K562 (cell line): Measurements from ENCODE around the gene KRTAP1-3. TPM values are rescaled to one million over a fixed set of nuclear protein-coding genes. Genes with fewer than 3 reads are reported as not detected.

Experiments
- EHMT2 ChIP-seq: fragments of 450-650 bp; IDR thresholded peaks from 2 replicates; pipeline ENCODE4 v1.6.1; 2018; ENCODE audit warnings: antibody characterized with exemption
- HDAC2 ChIP-seq: fragments of 450-650 bp; IDR thresholded peaks from 2 replicates; pipeline ENCODE4 v1.6.1; 2016; ENCODE audit warnings: mild to moderate bottlenecking
- MAFF ChIP-seq: IDR thresholded peaks from 2 replicates; pipeline ENCODE4 v1.6.1; 2012; ENCODE audit warnings: low read length, improper control_type of control experiment
- MBD2 ChIP-seq: sonication (generic); IDR thresholded peaks from 2 replicates; pipeline ENCODE4 v1.6.1; 2016; ENCODE audit warnings: low read depth, borderline replicate concordance
- MEF2D ChIP-seq: conservative IDR thresholded peaks from 2 replicates; pipeline ENCODE4 v1.6.1; 2016; ENCODE audit warnings: low read depth, missing genetic modification characterization, missing compliant biosample characterization
- NEUROD1 ChIP-seq: fragments of 150-350 bp; IDR thresholded peaks from 2 replicates; pipeline ENCODE4 v1.6.1; 2014; ENCODE audit warnings: borderline replicate concordance, low read length, low read depth; ENCODE audit not compliant: partially characterized antibody
- PBX2 ChIP-seq, 2 experiments: IDR thresholded peaks in 1 of 2; conservative IDR thresholded peaks in 1 of 2; 2 replicates each; pipeline ENCODE4 v1.6.1; 2016; ENCODE audit warnings: low read depth in 2 of 2, mild to moderate bottlenecking in 1 of 2, missing compliant biosample characterization in 1 of 2, missing genetic modification characterization in 1 of 2, moderate library complexity in 1 of 2
- RAD21 ChIP-seq, 2 experiments: fragments of 250-450 bp in 1 of 2; fragments of 450-650 bp in 1 of 2; sonication (Bioruptor Pico) in 1 of 2; formaldehyde crosslinking in 1 of 2; IDR thresholded peaks in 1 of 2; conservative IDR thresholded peaks in 1 of 2; 2 replicates each; pipeline versions ENCODE4 v1.4.0 to v1.8.0; 2020 to 2022; ENCODE audit warnings: mild to moderate bottlenecking in 2 of 2, moderate library complexity in 1 of 2
- RFX1 ChIP-seq: fragments of 450-650 bp; IDR thresholded peaks from 2 replicates; pipeline ENCODE4 v1.6.1; 2016; ENCODE audit warnings: mild to moderate bottlenecking, moderate library complexity
- TAL1 ChIP-seq: fragments of 450-650 bp; IDR thresholded peaks from 2 replicates; pipeline ENCODE4 v1.6.1; 2016; ENCODE audit warnings: mild to moderate bottlenecking
- ZBTB5 ChIP-seq: fragments of 450-650 bp; IDR thresholded peaks from 2 replicates; pipeline ENCODE4 v1.6.1; 2017; ENCODE audit warnings: antibody characterized with exemption
- ZNF318 ChIP-seq, 2 experiments: fragments of 450-650 bp; IDR thresholded peaks; 2 replicates each; pipeline ENCODE4 v1.6.1; 2016; ENCODE audit warnings: mild to moderate bottlenecking in 2 of 2, borderline replicate concordance in 1 of 2, low read depth in 1 of 2, moderate library complexity in 1 of 2
- ZNF324 ChIP-seq: fragments of 250-450 bp; sonication (Bioruptor Pico); IDR thresholded peaks from 2 replicates; pipeline ENCODE4 v1.4.0; 2020; ENCODE audit warnings: mild to moderate bottlenecking
- polyA plus RNA-seq, 8 experiments: library from polyadenylated mRNA; depleted of rRNA in 4 of 8; stranded (reverse) in 5 of 8; unstranded in 3 of 8; fragments of >200 nt; fragmentation: Nextera tagmentation in 2 of 8; fragmentation: Illumina TruSeq in 1 of 8; extraction: Ambion mirVana in 2 of 8; extraction: Trizol in 1 of 8; gene quantifications; 2 replicates each; pipeline versions ENCODE4 v1.2.1 to v1.2.3, GENCODE V29; 2011 to 2014; ENCODE audit warnings: inconsistent platforms in 1 of 8, missing spikeins in 1 of 8
- total RNA-seq, 7 experiments: library from RNA; depleted of rRNA in 6 of 7; stranded (reverse); fragments of >200 nt in 6 of 7; fragmentation: Illumina TruSeq in 2 of 7; extraction: Trizol in 2 of 7; gene quantifications; 2 replicates each; pipeline versions ENCODE4 v1.2.1 to v1.2.3, GENCODE V29; 2011 to 2021; ENCODE audit warnings: low replicate concordance in 1 of 7

The KRTAP1-3 gene
- total and polyA plus RNA-seq, 9 of the 15 experiments (the other 6 are each of a cell fraction or from before 2014, with no cell fraction given) = not detected

- TF ChIP-seq ZNF318 (IDR thresholded peaks at IDR 0.05; ENCODE audit: borderline replicate concordance in 1 of 2, low read depth in 1 of 2) = peak in 1 of 2 experiments; percentile 95; a peak in 2 of 4 replicates
- no peak for TF ChIP-seq RFX1
- peak; percentile 45 for TF ChIP-seq NEUROD1
- no peak for TF ChIP-seq ZNF324 (CRISPR knock-in tag)
- TF ChIP-seq TAL1 = peak; percentile 45; the same call in 1 of the 2 replicates
- 0 out of 2 replicates have a peak, but pooled peaks have one; percentile 30 for TF ChIP-seq HDAC2
- no peak for TF ChIP-seq PBX2 (CRISPR knock-in tag; IDR thresholded peaks at IDR 0.05; ENCODE audit: low read depth)
- no peak for TF ChIP-seq PBX2 (tag; conservative IDR thresholded peaks at IDR 0.05; ENCODE audit: low read depth)
- TF ChIP-seq ZBTB5 = no peak
- no peak for TF ChIP-seq MBD2
- TF ChIP-seq MAFF = no peak; the same call in 1 of the 2 replicates
- peak; percentile 83 for TF ChIP-seq EHMT2
- peak; percentile 30; the same call in 1 of the 2 replicates for TF ChIP-seq MEF2D (tag)
- 0 out of 4 replicates have a peak, but pooled peaks of 1 of the 2 experiments have one; percentile 11 for TF ChIP-seq RAD21 (CRISPR knock-in tag; conservative IDR thresholded peaks at IDR 0.05 in 1 of 2, IDR thresholded peaks at IDR 0.05 in 1 of 2)
Measured at GRCh38 chr17:41065829-41066624, 31.4 kb upstream of the KRTAP1-3 start, which contains the start of gene KRTAP2-4 (continued).
